Kidney epithelial cell (primary cell): ENCODE measurements around the gene ATXN1. TPM values are rescaled to one million over a fixed set of nuclear protein-coding genes. Genes with fewer than 3 reads are reported as not detected.
A peak's percentile ranks its signal among the peaks of the same experiment; 100 is the strongest.

Source experiments
- DNase-seq: peaks from one replicate; pipeline ENCODE4 v3.0.0-alpha.2; 2010; ENCODE audit warnings: low read depth
- H3K27me3 ChIP-seq: 2 replicates; pipeline ENCODE4 v1.6.0; 2011; ENCODE audit warnings: low read length; ENCODE audit not compliant: control insufficient read depth, insufficient read depth
- H3K36me3 ChIP-seq: 2 replicates; pipeline ENCODE4 v1.5.1; 2011; ENCODE audit warnings: low read length; ENCODE audit not compliant: control insufficient read depth, insufficient read depth
- H3K4me3 ChIP-seq: 2 replicates; pipeline ENCODE4 v1.5.1; 2011; ENCODE audit warnings: low read depth, mild to moderate bottlenecking, control low read depth, low read length
- CTCF ChIP-seq: IDR thresholded peaks from 2 replicates; pipeline ENCODE4 v1.5.1; 2011; ENCODE audit warnings: mild to moderate bottlenecking, moderate library complexity, low read length, control low read depth, inconsistent platforms; ENCODE audit not compliant: insufficient read depth, poor library complexity, severe bottlenecking
- total RNA-seq: library from RNA; depleted of rRNA; stranded (reverse); fragments of >200 nt; gene quantifications from 2 replicates; pipeline ENCODE4 v1.2.3, GENCODE V29; 2015

Gene ATXN1
- total RNA-seq, 1 donor from 2014 or later, result 12.5 TPM

DNA sequence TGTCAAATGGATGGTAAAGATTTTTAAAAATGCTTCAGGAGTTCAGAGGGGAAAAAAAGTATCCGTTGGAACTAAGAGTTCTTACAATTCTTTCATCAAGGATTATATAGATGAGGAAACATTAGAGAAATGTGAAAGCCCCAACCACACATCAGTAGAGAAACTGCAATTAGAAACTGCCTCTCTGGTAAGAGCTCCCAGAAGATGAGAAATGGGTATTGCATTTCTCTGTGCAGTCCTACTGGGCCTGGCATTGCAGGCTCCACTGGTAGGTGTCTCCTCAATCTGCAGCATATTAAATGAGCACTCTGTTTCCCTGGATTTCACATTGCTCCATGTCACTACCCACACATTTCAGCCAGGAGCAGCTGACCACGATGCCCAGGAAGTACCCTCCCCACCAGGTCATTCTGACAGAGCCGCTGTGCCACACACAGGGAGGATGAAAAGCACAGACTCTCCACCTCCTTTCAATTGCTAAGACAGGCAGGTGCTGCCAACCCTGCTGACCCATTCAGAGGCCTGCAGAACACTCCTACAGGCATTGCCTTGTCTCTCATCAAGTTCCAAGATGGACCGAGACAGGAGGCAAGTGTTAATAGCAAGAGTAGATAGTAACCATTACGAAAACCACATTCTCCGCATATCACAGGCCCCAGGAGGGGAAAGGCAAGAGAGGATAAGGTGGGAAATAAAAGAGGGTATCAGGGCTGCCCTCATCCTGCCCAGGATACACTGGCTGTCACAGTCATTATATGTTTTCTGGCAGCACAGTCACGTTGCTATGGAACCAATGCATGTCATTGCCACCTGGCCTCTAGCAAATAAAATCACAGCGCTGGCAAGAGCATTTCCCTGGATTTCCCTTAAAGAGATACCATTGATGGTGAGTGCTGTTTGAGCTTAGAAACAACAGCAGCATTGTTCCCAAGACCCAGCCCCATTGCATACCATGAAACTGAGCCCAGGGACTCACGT lies 241.7 kb downstream of the ATXN1 start:
- no peak for TF ChIP-seq CTCF
- H3K36me3 ChIP-seq, result no peaks in the 10 kb centered on the region
- DNase-seq, result no peak
- H3K27me3 ChIP-seq, result no peaks in the 10 kb centered on the region
- H3K4me3 ChIP-seq, result no peak overlapping the region

DNA sequence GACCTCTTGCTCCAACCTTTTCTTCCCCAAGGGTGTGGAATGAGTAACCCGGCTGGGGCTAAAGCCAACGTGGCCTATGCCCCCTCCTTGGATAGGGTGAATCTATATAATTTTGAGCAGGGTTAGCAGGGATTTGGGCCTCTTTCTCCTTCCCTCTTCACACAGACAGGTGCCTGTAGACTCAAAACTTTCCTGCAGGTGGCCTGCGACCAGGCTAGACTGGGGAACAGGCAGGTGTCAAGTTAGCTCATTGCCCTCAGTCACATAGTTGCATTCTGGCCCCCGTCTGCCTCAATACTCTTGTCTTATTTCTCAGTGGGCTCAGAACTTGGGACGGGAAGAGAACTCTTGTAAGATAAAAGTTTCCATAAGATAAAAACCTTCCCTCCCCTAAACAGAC lies 243.0 kb downstream of the ATXN1 start:
- Histone ChIP-seq H3K36me3 (no peaks in the 10 kb centered on the region), H3K4me3 (no peak overlapping the region), H3K27me3 (no peaks in the 10 kb centered on the region)
- DNase-seq, result no peak
- TF ChIP-seq CTCF, result no peak

- H3K27me3 ChIP-seq, result no peaks in the 10 kb centered on the region
- H3K36me3 ChIP-seq, result no peaks in the 10 kb centered on the region
- DNase-seq, result no peak
- no peak overlapping the region for H3K4me3 ChIP-seq
- TF ChIP-seq CTCF, result peak; percentile 56
Observed at GRCh38 chr6:16514249-16514648, 247.0 kb downstream of the ATXN1 start.

DNA sequence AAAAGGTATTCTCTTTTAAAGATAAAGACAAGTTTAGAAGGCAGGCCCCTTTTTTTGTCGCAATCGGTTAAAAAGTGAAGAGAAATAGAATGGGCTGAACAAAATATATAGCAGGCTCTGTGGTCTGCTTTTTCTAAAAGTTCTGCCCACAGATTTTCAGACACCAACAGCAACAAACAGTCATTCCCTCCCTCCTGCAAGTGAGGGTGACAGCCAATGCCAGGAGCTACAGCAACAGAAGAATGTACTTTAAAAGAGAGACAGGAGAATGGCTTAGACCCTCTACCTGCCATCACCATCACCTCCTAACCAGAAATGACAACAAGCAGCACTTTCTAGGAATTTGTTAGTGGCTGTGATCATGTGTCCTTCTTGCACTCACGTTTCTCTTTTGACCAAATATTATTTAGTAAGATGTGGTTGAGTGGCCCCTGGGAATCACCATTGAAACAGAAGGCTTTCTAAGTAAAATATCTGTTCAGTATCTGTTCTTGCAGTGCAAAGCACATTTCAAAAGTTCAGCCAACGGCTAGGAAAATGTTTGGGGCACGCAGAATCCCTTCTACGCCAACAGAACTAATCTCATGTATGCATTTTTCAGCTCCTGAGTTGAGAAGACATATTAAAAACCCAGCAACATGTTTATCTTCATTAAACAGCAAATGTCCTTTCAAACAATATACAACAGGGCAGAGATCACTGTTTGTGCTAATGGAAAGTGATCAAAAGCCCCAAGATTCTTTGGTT lies 248.5 kb downstream of the ATXN1 start:
- TF ChIP-seq CTCF, result no peak
- no peaks in the 10 kb centered on the region for H3K27me3 ChIP-seq
- H3K36me3 ChIP-seq, result no peaks in the 10 kb centered on the region
- no peak overlapping the region for H3K4me3 ChIP-seq
- no peak for DNase-seq

DNA sequence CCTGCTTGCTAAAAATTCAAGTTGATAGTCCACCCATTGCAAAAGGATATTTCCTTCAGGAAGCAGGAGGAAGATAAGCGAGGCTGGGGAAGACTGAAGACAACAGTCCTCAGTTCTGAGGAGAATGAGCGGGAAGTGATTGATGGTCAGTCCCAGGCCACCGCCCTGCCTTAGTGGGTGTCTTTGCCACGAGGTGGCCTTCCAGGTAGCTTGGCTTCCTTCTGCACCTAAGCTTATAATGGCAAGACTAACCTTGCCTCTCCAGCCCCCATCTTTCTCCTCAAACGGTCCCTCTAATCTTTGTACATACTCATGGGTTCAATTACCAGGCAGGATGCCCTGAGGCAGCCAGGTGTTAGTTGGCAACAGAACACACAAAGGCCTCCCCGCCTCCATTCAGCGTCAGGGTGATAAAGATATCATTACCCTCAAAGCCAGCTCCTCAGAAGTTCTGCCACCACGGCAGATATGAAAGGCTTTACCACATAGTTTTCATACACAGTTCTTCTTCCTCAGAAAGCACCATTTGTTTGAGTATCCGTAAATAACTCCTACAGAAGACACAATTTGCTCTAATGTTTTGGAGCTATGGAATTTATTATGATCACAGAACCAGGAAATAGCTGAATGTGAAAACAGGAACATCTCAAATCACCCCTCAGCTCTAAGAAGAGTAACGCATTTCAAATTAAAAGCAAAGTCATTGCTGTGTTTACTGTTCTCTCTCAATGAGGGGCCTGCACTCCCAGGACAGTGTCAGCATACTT lies 249.4 kb downstream of the ATXN1 start:
- TF ChIP-seq CTCF, result no peak
- no peaks in the 10 kb centered on the region for H3K27me3 ChIP-seq
- H3K4me3 ChIP-seq, result no peak overlapping the region
- no peak for DNase-seq
- no peaks in the 10 kb centered on the region for H3K36me3 ChIP-seq
